ENCODE measurements around the gene SCAPER. TPM values are rescaled to one million over a fixed set of nuclear protein-coding genes. Genes with fewer than 3 reads are reported as not detected.

SCAPER gene
- total and polyA plus RNA-seq, 2 experiments from 2014 or later: 27.0 to 35.7 TPM

- Histone ChIP-seq H3K27me3 (peaks cover 100% of the 10 kb centered on the region), H3K9me3 (ENCODE audit: low read depth) (no peaks in the 10 kb centered on the region), H3K27ac (no peak overlapping the region), H3K4me3 (no peak overlapping the region), H3K36me3 (no peaks in the 10 kb centered on the region), H3K4me1 (ENCODE audit: low read depth) (peaks cover 23% of the 10 kb centered on the region)
- DNase-seq (ENCODE audit: low read depth in 1 of 2, low spot score in 1 of 2): no peak
- TF ChIP-seq, protein P1, sequence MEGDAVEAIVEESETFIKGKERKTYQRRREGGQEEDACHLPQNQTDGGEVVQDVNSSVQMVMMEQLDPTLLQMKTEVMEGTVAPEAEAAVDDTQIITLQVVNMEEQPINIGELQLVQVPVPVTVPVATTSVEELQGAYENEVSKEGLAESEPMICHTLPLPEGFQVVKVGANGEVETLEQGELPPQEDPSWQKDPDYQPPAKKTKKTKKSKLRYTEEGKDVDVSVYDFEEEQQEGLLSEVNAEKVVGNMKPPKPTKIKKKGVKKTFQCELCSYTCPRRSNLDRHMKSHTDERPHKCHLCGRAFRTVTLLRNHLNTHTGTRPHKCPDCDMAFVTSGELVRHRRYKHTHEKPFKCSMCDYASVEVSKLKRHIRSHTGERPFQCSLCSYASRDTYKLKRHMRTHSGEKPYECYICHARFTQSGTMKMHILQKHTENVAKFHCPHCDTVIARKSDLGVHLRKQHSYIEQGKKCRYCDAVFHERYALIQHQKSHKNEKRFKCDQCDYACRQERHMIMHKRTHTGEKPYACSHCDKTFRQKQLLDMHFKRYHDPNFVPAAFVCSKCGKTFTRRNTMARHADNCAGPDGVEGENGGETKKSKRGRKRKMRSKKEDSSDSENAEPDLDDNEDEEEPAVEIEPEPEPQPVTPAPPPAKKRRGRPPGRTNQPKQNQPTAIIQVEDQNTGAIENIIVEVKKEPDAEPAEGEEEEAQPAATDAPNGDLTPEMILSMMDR (IDR thresholded peaks at IDR 0.05; ENCODE audit: low read depth, low read length): no peak
Observed at GRCh38 chr15:76338486-76339304, 566.4 kb downstream of the SCAPER start.

DNA sequence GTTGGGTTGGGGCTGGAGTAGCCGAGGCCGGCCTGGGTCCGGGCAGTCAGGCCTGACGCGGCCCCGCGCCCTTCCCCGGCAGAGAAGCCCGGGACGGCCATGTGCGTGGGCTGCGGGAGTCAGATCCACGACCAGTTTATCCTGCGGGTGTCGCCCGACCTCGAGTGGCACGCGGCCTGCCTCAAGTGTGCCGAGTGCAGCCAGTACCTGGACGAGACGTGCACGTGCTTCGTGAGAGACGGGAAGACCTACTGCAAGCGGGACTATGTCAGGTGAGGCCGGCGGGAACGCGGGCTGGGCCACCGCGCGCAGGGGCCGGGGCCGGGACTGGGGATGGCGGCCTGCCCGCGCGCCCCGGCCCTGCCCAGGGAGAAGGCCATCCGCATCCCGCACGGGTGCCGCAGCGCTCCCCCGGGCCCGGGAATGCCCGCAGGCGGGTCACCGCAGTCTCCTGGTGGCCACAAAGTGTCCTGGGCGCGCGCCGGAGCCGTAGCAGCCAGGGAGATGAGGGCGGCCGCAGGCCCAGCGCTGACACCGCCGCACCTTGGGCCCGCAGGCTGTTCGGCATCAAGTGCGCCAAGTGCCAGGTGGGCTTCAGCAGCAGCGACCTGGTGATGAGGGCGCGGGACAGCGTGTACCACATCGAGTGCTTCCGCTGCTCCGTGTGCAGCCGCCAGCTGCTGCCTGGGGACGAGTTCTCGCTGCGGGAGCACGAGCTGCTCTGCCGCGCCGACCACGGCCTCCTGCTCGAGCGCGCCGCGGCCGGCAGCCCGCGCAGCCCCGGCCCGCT is 567.2 kb downstream of the SCAPER start:
- no peaks in the 10 kb centered on the region for H3K9me3 ChIP-seq (ENCODE audit: low read depth)
- H3K4me3 ChIP-seq: peak overlapping the region; percentile 13
- H3K27me3 ChIP-seq: peaks cover 100% of the 10 kb centered on the region
- peak in 1 of 2 donors; percentile 49 for DNase-seq (ENCODE audit: low read depth in 1 of 2, low spot score in 1 of 2)
- no peaks in the 10 kb centered on the region for H3K36me3 ChIP-seq
- peaks cover 23% of the 10 kb centered on the region for H3K4me1 ChIP-seq (ENCODE audit: low read depth)
- TF ChIP-seq, protein P1 (IDR thresholded peaks at IDR 0.05; ENCODE audit: low read depth, low read length): no peak
- no peak overlapping the region for H3K27ac ChIP-seq

DNA sequence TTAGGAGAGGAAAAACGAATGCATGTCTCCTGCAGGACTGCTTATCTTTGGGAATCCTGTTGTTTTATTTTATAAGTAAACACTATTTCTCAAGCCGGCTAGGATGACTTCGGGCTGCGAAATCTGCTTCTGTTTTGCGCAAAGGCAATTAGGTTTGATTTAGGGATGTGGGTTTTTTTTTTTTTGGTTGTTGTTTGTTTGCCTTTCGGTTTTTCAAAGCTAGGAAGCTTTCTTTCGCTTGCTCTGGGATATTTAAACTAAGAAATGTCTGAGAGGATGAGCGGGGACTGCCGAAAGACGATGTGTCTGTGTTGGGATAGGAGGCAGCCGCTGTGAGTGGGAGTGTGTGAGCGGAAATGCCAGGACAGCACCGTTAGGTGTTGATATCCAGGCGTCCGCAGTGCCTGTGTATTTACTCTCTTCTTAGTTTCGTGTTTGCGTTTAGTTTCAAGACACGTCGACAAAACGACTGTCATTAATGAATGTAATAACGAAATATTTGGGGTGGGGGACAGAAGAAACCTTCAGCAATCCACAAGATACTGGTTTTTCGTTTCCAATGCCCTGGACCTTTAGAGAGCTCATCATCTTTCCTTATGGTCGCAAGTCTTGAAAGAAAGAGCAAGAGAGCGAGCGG is 568.0 kb downstream of the SCAPER start:
- H3K4me1 ChIP-seq (ENCODE audit: low read depth): peaks cover 23% of the 10 kb centered on the region
- no peak overlapping the region for H3K27ac ChIP-seq
- DNase-seq (ENCODE audit: low read depth in 1 of 2, low spot score in 1 of 2): peak in 1 of 2 donors; percentile 21
- no peaks in the 10 kb centered on the region for H3K36me3 ChIP-seq
- no peaks in the 10 kb centered on the region for H3K9me3 ChIP-seq (ENCODE audit: low read depth)
- H3K27me3 ChIP-seq: peaks cover 99% of the 10 kb centered on the region
- H3K4me3 ChIP-seq: peak overlapping the region; percentile 10
- TF ChIP-seq, protein P1 (IDR thresholded peaks at IDR 0.05; ENCODE audit: low read depth, low read length): no peak

DNA sequence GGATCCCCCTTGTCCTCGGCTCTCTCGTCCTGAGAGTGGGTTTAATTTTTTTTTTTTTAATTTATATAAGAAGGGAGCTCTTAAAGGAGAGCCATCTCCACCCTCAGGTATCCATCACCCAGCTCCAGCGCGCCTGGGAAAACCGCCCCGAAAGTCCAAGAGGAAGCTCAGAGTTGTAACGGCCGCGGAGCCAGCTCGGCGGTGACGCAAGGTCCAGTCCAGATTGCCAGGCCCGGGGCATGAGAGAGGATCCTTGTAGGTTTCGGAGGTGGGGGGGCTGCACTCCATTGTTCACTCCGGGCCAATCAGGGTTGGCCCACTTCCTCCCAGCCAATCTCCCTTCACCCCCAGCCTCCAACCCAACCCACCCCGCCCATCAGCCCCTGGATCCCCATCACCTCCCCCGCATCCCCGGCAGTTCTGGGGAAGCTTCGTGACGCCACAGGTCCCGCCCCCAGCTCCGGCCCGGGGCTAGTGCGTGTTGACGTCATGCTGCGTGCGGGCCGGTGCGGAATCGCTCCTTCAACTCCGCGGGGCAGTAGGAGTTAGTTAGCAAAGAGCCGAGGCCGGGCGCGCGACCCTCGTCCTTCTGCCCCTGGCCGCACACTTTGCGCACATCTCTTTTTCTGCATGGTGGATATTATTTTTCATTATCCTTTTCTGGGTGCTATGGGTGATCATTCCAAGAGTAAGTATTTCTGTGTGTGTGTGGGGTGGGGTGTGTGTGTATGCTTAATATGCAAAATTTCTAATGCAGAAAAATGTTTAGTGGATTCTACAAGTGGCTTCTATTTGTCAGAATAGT is 568.7 kb downstream of the SCAPER start, which contains the start of gene ISL2:
ISL2 (plus strand) TSS at position 520 of the 805 bp plus-strand sequence; CDS start at position 631, 111 bp downstream.
- Histone ChIP-seq H3K4me1 (ENCODE audit: low read depth) (peaks cover 20% of the 10 kb centered on the region), H3K9me3 (ENCODE audit: low read depth) (no peaks in the 10 kb centered on the region), H3K27ac (no peak within 1 kb of the TSS), H3K27me3 (peaks cover 92% of the 10 kb centered on the region), H3K4me3 (peak within 1 kb of the TSS; percentile 10), H3K36me3 (no peaks in the 10 kb centered on the region)
- TF ChIP-seq, protein P1 (IDR thresholded peaks at IDR 0.05; ENCODE audit: low read depth, low read length): no peak
- peak; percentile 53 to 91 for DNase-seq (ENCODE audit: low read depth in 1 of 2, low spot score in 1 of 2)
